IMR-90 (cell line): ENCODE data around the gene LRG1. TPM values are rescaled to one million over a fixed set of nuclear protein-coding genes. Genes with fewer than 3 reads are reported as not detected.

Experiments used
- ATAC-seq: fragments of 200-7000 bp; cut with Tn5 transposase; 2 replicates; pipeline ENCODE4 v1.9.1; 2020; ENCODE audit warnings: low read depth, mild to moderate bottlenecking, moderate library complexity
- BruUV-seq: library from RNA; stranded (reverse); fragments of 400-500 nt; replicated peaks from 2 replicates; lab custom pipeline; 2021; lab: Mats Ljungman, UMichigan
- CTCF ChIA-PET: fragments of 300-600 bp; formaldehyde crosslinking; extraction: SDS; loops from one replicate; lab custom pipeline; 2021; ENCODE audit warnings: antibody characterized with exemption; lab: Yijun Ruan, JAX
- POLR2A ChIA-PET: fragments of 300-600 bp; sonication (Branson Sonifier 250); formaldehyde crosslinking; loops from one replicate; lab custom pipeline; 2022; ENCODE audit warnings: antibody characterized with exemption; ENCODE audit not compliant: unreplicated experiment; lab: Charles Lee
- DNase-seq: peaks from one replicate; pipeline ENCODE4 v3.0.0; 2013
- H2AFZ ChIP-seq: replicated peaks from 2 replicates; pipeline ENCODE3; 2013; ENCODE audit warnings: low read length, mild to moderate bottlenecking; ENCODE audit not compliant: poor library complexity
- H2AK5ac ChIP-seq: 2 replicates; pipeline ENCODE4 v1.6.1; 2013; ENCODE audit warnings: low read depth, low read length, inconsistent platforms
- H2AK9ac ChIP-seq: replicated peaks from 2 replicates; pipeline ENCODE3; 2013; ENCODE audit warnings: mild to moderate bottlenecking, low read depth, low read length, moderate library complexity; ENCODE audit not compliant: poor library complexity
- H2BK120ac ChIP-seq: 2 replicates; pipeline ENCODE4 v1.6.1; 2013; ENCODE audit warnings: low read depth, low read length, inconsistent platforms
- H2BK15ac ChIP-seq: 3 replicates; pipeline ENCODE4 v1.6.1; 2013; ENCODE audit warnings: low read depth, low read length, inconsistent platforms
- H2BK20ac ChIP-seq: 2 replicates; pipeline ENCODE4 v1.6.1; 2013; ENCODE audit warnings: low read depth, mild to moderate bottlenecking, inconsistent platforms, low read length, moderate library complexity
- H2BK5ac ChIP-seq: 2 replicates; pipeline ENCODE4 v1.6.1; 2013; ENCODE audit warnings: mild to moderate bottlenecking, low read depth, low read length, inconsistent platforms; ENCODE audit not compliant: poor library complexity, severe bottlenecking
- H3K14ac ChIP-seq: replicated peaks from 2 replicates; pipeline ENCODE4 v1.6.1; 2013; ENCODE audit warnings: low read depth, low read length, inconsistent platforms
- H3K18ac ChIP-seq: 2 replicates; pipeline ENCODE4 v1.6.1; 2013; ENCODE audit warnings: low read depth, low read length, control low read depth
- H3K23ac ChIP-seq: 2 replicates; pipeline ENCODE4 v1.6.1; 2013; ENCODE audit warnings: low read depth, low read length, inconsistent platforms
- H3K27ac ChIP-seq: 2 replicates; pipeline ENCODE4 v1.5.1; 2013; ENCODE audit warnings: mild to moderate bottlenecking, control low read depth, low read length; ENCODE audit not compliant: insufficient read depth
- H3K27me3 ChIP-seq: 2 replicates; pipeline ENCODE4 v1.6.1; 2013; ENCODE audit warnings: low read length; ENCODE audit not compliant: control insufficient read depth, insufficient read depth
- H3K36me3 ChIP-seq: 2 replicates; pipeline ENCODE4 v1.6.1; 2013; ENCODE audit warnings: low read length, mixed read lengths; ENCODE audit not compliant: control insufficient read depth, insufficient read depth
- H3K4ac ChIP-seq: 2 replicates; pipeline ENCODE4 v1.6.1; 2013; ENCODE audit warnings: low read depth, low read length, inconsistent platforms
- H3K4me1 ChIP-seq: 2 replicates; pipeline ENCODE4 v1.6.1; 2013; ENCODE audit warnings: low read length, mixed read lengths; ENCODE audit not compliant: control insufficient read depth, insufficient read depth
- H3K4me2 ChIP-seq: 2 replicates; pipeline ENCODE4 v1.6.1; 2013; ENCODE audit warnings: low read depth, mild to moderate bottlenecking, control low read depth, low read length, moderate library complexity
- H3K4me3 ChIP-seq: 2 replicates; pipeline ENCODE4 v1.5.1; 2013; ENCODE audit warnings: low read depth, mild to moderate bottlenecking, control low read depth, low read length, moderate library complexity; ENCODE audit not compliant: insufficient read depth
- H3K56ac ChIP-seq: 2 replicates; pipeline ENCODE4 v1.6.1; 2013; ENCODE audit warnings: low read length, inconsistent platforms; ENCODE audit not compliant: insufficient read depth; ENCODE audit errors: extremely low read depth
- H3K79me1 ChIP-seq, 2 experiments: 2 replicates each; pipeline ENCODE4 v1.6.1; 2013; ENCODE audit warnings: low read length in 2 of 2, inconsistent platforms in 1 of 2, low read depth in 1 of 2
- H3K9ac ChIP-seq: 2 replicates; pipeline ENCODE4 v1.6.1; 2013; ENCODE audit warnings: low read depth, low read length, control low read depth
- H3K9me1 ChIP-seq: 2 replicates; pipeline ENCODE4 v1.6.1; 2013; ENCODE audit warnings: low read length, inconsistent platforms; ENCODE audit not compliant: insufficient read depth
- H3K9me3 ChIP-seq: 2 replicates; pipeline ENCODE4 v1.6.1; 2013; ENCODE audit warnings: low read length; ENCODE audit not compliant: control insufficient read depth, insufficient read depth
- H4K20me1 ChIP-seq: 2 replicates; pipeline ENCODE4 v1.6.1; 2013; ENCODE audit warnings: low read length, inconsistent platforms; ENCODE audit not compliant: insufficient read depth
- H4K5ac ChIP-seq: 2 replicates; pipeline ENCODE4 v1.6.1; 2013; ENCODE audit warnings: mild to moderate bottlenecking, low read depth, low read length, control low read depth
- H4K8ac ChIP-seq, 2 experiments: 2 replicates each; pipeline ENCODE4 v1.6.1; 2013; ENCODE audit warnings: low read depth in 2 of 2, low read length in 2 of 2, control low read depth in 1 of 2, inconsistent platforms in 1 of 2
- H4K91ac ChIP-seq: 2 replicates; pipeline ENCODE4 v1.6.1; 2013; ENCODE audit warnings: low read depth, low read length, inconsistent platforms; ENCODE audit not compliant: insufficient read depth
- CEBPB ChIP-seq: IDR thresholded peaks from 2 replicates; pipeline ENCODE4 v1.6.1; 2012; ENCODE audit warnings: low read depth, low read length, improper control_type of control experiment
- CHD1 ChIP-seq: IDR thresholded peaks from 2 replicates; pipeline ENCODE4 v1.6.1; 2012; ENCODE audit warnings: low read depth, low read length, improper control_type of control experiment
- FOS ChIP-seq: fragments of 150-350 bp; IDR thresholded peaks from 2 replicates; pipeline ENCODE4 v1.6.1; 2016; ENCODE audit warnings: low read depth, low read length
- NFE2L2 ChIP-seq: fragments of 150-350 bp; IDR thresholded peaks from 2 replicates; pipeline ENCODE4 v1.6.1; 2016; ENCODE audit warnings: low read depth, mild to moderate bottlenecking, low read length
- RCOR1 ChIP-seq: IDR thresholded peaks from 2 replicates; pipeline ENCODE4 v1.6.1; 2012; ENCODE audit warnings: mild to moderate bottlenecking, low read length, improper control_type of control experiment; ENCODE audit not compliant: insufficient replicate concordance
- RFX5 ChIP-seq: IDR thresholded peaks from 2 replicates; pipeline ENCODE4 v1.8.0; 2012; ENCODE audit warnings: low read depth, mild to moderate bottlenecking, low read length, moderate library complexity
- WGBS, 2 experiments: methylation state at CpG; one replicate each; pipeline versions ENCODE4 v1.1.5 to v1.1.7; 2013; ENCODE audit warnings: missing lambda C conversion rate in 2 of 2; ENCODE audit not compliant: insufficient read length in 1 of 2; ENCODE audit errors: extremely low coverage in 2 of 2; 5-methylcytosine and 5-hydroxymethylcytosine counted together
- dilution Hi-C: fragments of 300-500 bp; cut with HindIII; formaldehyde crosslinking; loops from one replicate; pipeline ENCODE4 v1.14.3; 2018; ENCODE audit warnings: low sequenced_read_pairs; ENCODE audit not compliant: unreplicated experiment
- in situ Hi-C: fragments of 300-500 bp; cut with MboI; formaldehyde crosslinking; loops from 3 replicates; pipeline ENCODE4 v1.14.3; 2019; ENCODE audit warnings: low sequenced_read_pairs, inconsistent platforms, mixed read lengths
- intact Hi-C: fragments of 100-400 bp; cut with micrococcal nuclease; formaldehyde crosslinking; loops from 2 replicates; pipeline ENCODE4 v1.10.0; 2022
- polyA plus RNA-seq, 3 experiments: library from polyadenylated mRNA; depleted of rRNA; stranded (reverse); fragments of >200 nt; gene quantifications; 2 replicates each; pipeline ENCODE4 v1.2.3, GENCODE V29; 2012; ENCODE audit warnings: low replicate concordance in 1 of 3
- total RNA-seq: library from RNA; depleted of rRNA; stranded (reverse); fragments of >200 nt; gene quantifications from 2 replicates; pipeline ENCODE4 v1.2.3, GENCODE V29; 2012
- TF ChIP-seq, protein P1 (sequence below): fragments of 150-350 bp; IDR thresholded peaks from 2 replicates; pipeline ENCODE4 v1.6.1; 2016; ENCODE audit warnings: low read depth, mild to moderate bottlenecking, low read length, moderate library complexity, borderline replicate concordance

LRG1 gene
- total and polyA plus RNA-seq, 2 of the 4 experiments (the other 2 are of a cell fraction): not detected

DNA sequence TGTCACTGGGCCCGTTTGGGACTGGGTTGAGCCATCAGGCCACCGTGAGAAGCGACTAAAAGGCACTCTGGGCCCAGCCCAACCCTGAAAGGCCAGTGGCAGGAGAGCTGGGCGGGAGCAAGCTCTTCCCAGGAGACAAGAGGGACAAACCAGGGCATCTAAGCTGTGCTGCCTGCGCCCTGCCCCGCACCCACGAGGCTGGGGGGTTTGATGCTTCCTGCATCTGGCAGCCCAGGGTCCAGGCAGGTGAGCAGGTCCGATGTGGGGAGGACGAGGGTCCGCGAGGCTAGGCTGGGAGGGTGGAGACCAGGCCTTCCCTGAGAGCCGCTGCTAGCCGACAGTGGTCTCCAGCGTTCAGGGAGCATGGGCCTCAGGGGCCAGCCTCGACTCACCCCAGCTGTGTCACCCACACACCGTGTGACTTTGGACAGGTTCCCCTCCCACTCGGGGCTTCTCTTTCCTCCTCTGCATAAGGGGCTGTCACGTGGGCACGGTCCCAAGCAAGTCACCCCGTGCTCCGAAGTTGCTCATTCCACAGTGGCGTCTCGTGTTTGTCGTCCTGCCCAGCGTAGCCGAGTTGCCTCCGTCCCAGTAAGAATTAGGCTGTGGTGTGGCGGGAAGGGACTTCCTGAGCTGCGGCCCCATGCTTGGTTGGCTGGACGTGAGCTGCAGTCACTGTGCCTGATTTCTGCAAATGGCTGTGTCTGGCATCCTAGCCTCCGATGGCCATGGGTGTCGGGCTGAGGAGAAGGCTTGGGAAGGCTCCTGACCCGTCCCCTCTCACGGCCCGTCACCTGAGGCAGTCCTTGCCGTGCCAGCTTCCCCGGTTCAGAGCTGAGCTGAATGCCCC is 37.3 kb downstream of the LRG1 start:
- H4K8ac ChIP-seq: no peak overlapping the region
- ChIA-PET POLR2A (no interaction called here), CTCF (no interaction called here)
- no peak overlapping the region for H4K91ac ChIP-seq
- H3K14ac ChIP-seq: no peak overlapping the region
- ATAC-seq: no peak
- H3K27ac ChIP-seq: no peak overlapping the region
- no TSS peak for BruUV-seq
- H2BK5ac ChIP-seq: no peak overlapping the region
- dilution Hi-C loops: no loop called here
- TF ChIP-seq RFX5: no peak
- no peak for TF ChIP-seq NFE2L2
- no peak for TF ChIP-seq FOS
- no peak for TF ChIP-seq RCOR1
- no peak for TF ChIP-seq CEBPB
- TF ChIP-seq CHD1: no peak
- TF ChIP-seq, protein P1, sequence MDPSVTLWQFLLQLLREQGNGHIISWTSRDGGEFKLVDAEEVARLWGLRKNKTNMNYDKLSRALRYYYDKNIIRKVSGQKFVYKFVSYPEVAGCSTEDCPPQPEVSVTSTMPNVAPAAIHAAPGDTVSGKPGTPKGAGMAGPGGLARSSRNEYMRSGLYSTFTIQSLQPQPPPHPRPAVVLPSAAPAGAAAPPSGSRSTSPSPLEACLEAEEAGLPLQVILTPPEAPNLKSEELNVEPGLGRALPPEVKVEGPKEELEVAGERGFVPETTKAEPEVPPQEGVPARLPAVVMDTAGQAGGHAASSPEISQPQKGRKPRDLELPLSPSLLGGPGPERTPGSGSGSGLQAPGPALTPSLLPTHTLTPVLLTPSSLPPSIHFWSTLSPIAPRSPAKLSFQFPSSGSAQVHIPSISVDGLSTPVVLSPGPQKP: no peak
- no peak overlapping the region for H2AK5ac ChIP-seq
- H3K56ac ChIP-seq: no peak overlapping the region
- peak overlapping the region; percentile 10 for H2AFZ ChIP-seq
- no peak overlapping the region for H2BK15ac ChIP-seq
- H3K23ac ChIP-seq: no peak overlapping the region
- no peaks in the 10 kb centered on the region for H3K27me3 ChIP-seq
- no peak overlapping the region for H3K4me3 ChIP-seq
- 90% methylated on average over 22 of the region's 37 CpGs; no CpG with 5 or more reads in 1 of the 2 experiments for WGBS, 2 experiments
- H3K4me2 ChIP-seq: no peak overlapping the region
- no peak overlapping the region for H3K18ac ChIP-seq
- H3K9ac ChIP-seq: no peak overlapping the region
- H2BK20ac ChIP-seq: no peak overlapping the region
- intact Hi-C loops: no loop called here
- peaks cover 0 to 7% of the 10 kb centered on the region in 2 experiments; a peak in 1 of 4 replicates for H3K79me1 ChIP-seq
- H2BK120ac ChIP-seq: no peak overlapping the region
- no peak overlapping the region for H3K4ac ChIP-seq
- H3K4me1 ChIP-seq: peaks cover 4% of the 10 kb centered on the region
- H2AK9ac ChIP-seq: no peak overlapping the region
- peaks cover 66% of the 10 kb centered on the region for H3K36me3 ChIP-seq
- H4K5ac ChIP-seq: no peak overlapping the region
- H3K9me3 ChIP-seq: no peaks in the 10 kb centered on the region
- in situ Hi-C loops: no loop called here
- H4K20me1 ChIP-seq: no peaks in the 10 kb centered on the region
- peak; percentile 6 for DNase-seq
- peaks cover 8% of the 10 kb centered on the region; the same call in 1 of the 2 replicates for H3K9me1 ChIP-seq
